Measurements from ENCODE around the gene RNASE11. TPM values are rescaled to one million over a fixed set of nuclear protein-coding genes. Genes with fewer than 3 reads are reported as not detected.

The RNASE11 gene
- total RNA-seq, 2 experiments from 2014 or later: not detected

Other genes starting within 250 kb of the RNASE11 start
- 10 to 100 TPM; 27.1 to 28.7 TPM for gene PARP2, start 244.4 kb downstream of the RNASE11 start, total RNA-seq
- 10 to 100 TPM; 60.7 to 63.5 TPM for gene TEP1, start 174.5 kb downstream of the RNASE11 start, total RNA-seq
- under 1 TPM in 1 of 2 experiments, not detected in 1; 0.05 TPM for gene KLHL33, start 151.8 kb downstream of the RNASE11 start, total RNA-seq
- 10 to 100 TPM; 35.8 to 40.3 TPM for gene OSGEP, start 133.2 kb downstream of the RNASE11 start, total RNA-seq
- gene APEX1, start 132.8 kb downstream of the RNASE11 start, total RNA-seq: 100 to 1,000 TPM in 1 of 2 experiments, 10 to 100 TPM in 1; 91.9 to 103 TPM
- gene PIP4P1, start 126.6 kb downstream of the RNASE11 start, total RNA-seq: 10 to 100 TPM; 39.5 to 42.9 TPM
- 100 to 1,000 TPM; 207 to 210 TPM for gene PNP, start 118.6 kb downstream of the RNASE11 start, total RNA-seq
- under 1 TPM in 1 of 2 experiments, not detected in 1; 0.50 TPM for gene RNASE10, start 82.5 kb downstream of the RNASE11 start, total RNA-seq
- not detected for gene RNASE9, start 27.0 kb downstream of the RNASE11 start, total RNA-seq
- gene RNASE12, start 3.4 kb upstream of the RNASE11 start, total RNA-seq: not detected
- not detected for gene OR6S1, start 53.7 kb upstream of the RNASE11 start, total RNA-seq
- gene RNASE4, start 96.6 kb upstream of the RNASE11 start, total RNA-seq: 1 to 10 TPM; 2.7 to 4.7 TPM
- gene ANG, start 100.8 kb upstream of the RNASE11 start, total RNA-seq: 1 to 10 TPM; 4.9 to 5.5 TPM
- gene EDDM3A, start 157.9 kb upstream of the RNASE11 start, total RNA-seq: not detected
- gene EDDM3B, start 180.4 kb upstream of the RNASE11 start, total RNA-seq: not detected
- gene RNASE6, start 193.3 kb upstream of the RNASE11 start, total RNA-seq: 1 to 10 TPM; 5.6 to 5.9 TPM
- gene RNASE1, start 214.8 kb upstream of the RNASE11 start, total RNA-seq: not detected

Data from activated CD4-positive, alpha-beta memory T cell treated with anti-CD3 and anti-CD28 coated beads, Interleukin-2, amount 10 ng/mL, durations not matched to agents 7 days and 5 days (primary cell).